CD14-positive monocyte (primary cell): ENCODE data around the gene SLC22A12. TPM values are rescaled to one million over a fixed set of nuclear protein-coding genes. Genes with fewer than 3 reads are reported as not detected.

Experiments
- DNase-seq, 3 donors: peaks; one replicate each; pipeline ENCODE4 v3.0.0-alpha.2; 2011 to 2022
- H2AFZ ChIP-seq: 2 replicates; pipeline ENCODE4 v1.6.0; 2012; ENCODE audit warnings: mild to moderate bottlenecking, low read depth, low read length, inconsistent platforms; ENCODE audit not compliant: insufficient read depth, poor library complexity, severe bottlenecking
- H3K27ac ChIP-seq, 2 donors: 1 replicate in 1 of 2; 2 replicates in 1 of 2; pipeline ENCODE4 v1.5.1; 2012 to 2013; ENCODE audit warnings: low read length in 2 of 2, control low read depth in 1 of 2, inconsistent platforms in 1 of 2, low read depth in 1 of 2, mild to moderate bottlenecking in 1 of 2
- H3K27me3 ChIP-seq, 2 donors: one replicate each; pipeline versions ENCODE4 v1.6.0 to v1.6.1; 2011 to 2013; ENCODE audit warnings: low read length in 2 of 2; ENCODE audit not compliant: control insufficient read depth in 2 of 2, insufficient read depth in 2 of 2
- H3K36me3 ChIP-seq, 2 donors: replicated peaks in 1 of 2; 1 replicate in 1 of 2; 2 replicates in 1 of 2; pipeline versions ENCODE4 v1.5.1 to v1.6.1; 2012 to 2013; ENCODE audit warnings: low read length in 2 of 2, control low read depth in 1 of 2, inconsistent platforms in 1 of 2, mild to moderate bottlenecking in 1 of 2; ENCODE audit not compliant: insufficient read depth in 2 of 2, control insufficient read depth in 1 of 2
- H3K4me1 ChIP-seq, 2 donors: 1 replicate in 1 of 2; 2 replicates in 1 of 2; pipeline versions ENCODE4 v1.5.1 to v1.6.1; 2012 to 2013; ENCODE audit warnings: low read length in 2 of 2, control low read depth in 1 of 2, inconsistent platforms in 1 of 2, mild to moderate bottlenecking in 1 of 2, moderate library complexity in 1 of 2; ENCODE audit not compliant: insufficient read depth in 2 of 2, control insufficient read depth in 1 of 2
- H3K4me2 ChIP-seq: replicated peaks from 2 replicates; pipeline ENCODE3; 2012; ENCODE audit warnings: low read length, moderate library complexity, mild to moderate bottlenecking; ENCODE audit not compliant: poor library complexity, severe bottlenecking; ENCODE audit errors: extremely low read depth
- H3K4me3 ChIP-seq, 3 experiments: fragments of 200-600 bp in 1 of 3; sonication (generic) in 1 of 3; replicated peaks in 1 of 3; 1 replicate in 2 of 3; 2 replicates in 1 of 3; pipeline ENCODE4 v1.5.1; 2011 to 2013; ENCODE audit warnings: low read length in 3 of 3, mild to moderate bottlenecking in 3 of 3, control low read depth in 2 of 3, low read depth in 2 of 3, inconsistent platforms in 1 of 3, moderate library complexity in 1 of 3
- H3K79me2 ChIP-seq: 2 replicates; pipeline ENCODE4 v1.6.0; 2012; ENCODE audit warnings: mild to moderate bottlenecking, control low read depth, inconsistent platforms, low read length, moderate library complexity; ENCODE audit not compliant: insufficient read depth
- H3K9ac ChIP-seq: 2 replicates; pipeline ENCODE4 v1.6.0; 2017; ENCODE audit warnings: low read length, mild to moderate bottlenecking; ENCODE audit not compliant: insufficient read depth, poor library complexity, severe bottlenecking
- H3K9me3 ChIP-seq, 2 donors: replicated peaks in 1 of 2; 1 replicate in 1 of 2; 2 replicates in 1 of 2; pipeline versions ENCODE4 v1.5.1 to v1.6.1; 2012 to 2013; ENCODE audit warnings: low read length in 2 of 2, control low read depth in 1 of 2; ENCODE audit not compliant: control insufficient read depth in 1 of 2, insufficient read depth in 1 of 2
- H4K20me1 ChIP-seq: 2 replicates; pipeline ENCODE4 v1.6.0; 2012; ENCODE audit warnings: mild to moderate bottlenecking, low read length, control low read depth, moderate library complexity; ENCODE audit not compliant: insufficient read depth
- H3K27ac Mint-ChIP-seq, 7 donors: one replicate each; pipeline ENCODE4 v1.8.0; 2020; ENCODE audit warnings: mild to moderate bottlenecking in 7 of 7, mixed read lengths in 7 of 7, moderate library complexity in 6 of 7, inconsistent platforms in 2 of 7
- H3K27me3 Mint-ChIP-seq, 3 donors: one replicate each; pipeline ENCODE4 v1.8.0; 2021 to 2022; ENCODE audit warnings: low read depth in 3 of 3, mild to moderate bottlenecking in 3 of 3, mixed read lengths in 3 of 3, moderate library complexity in 3 of 3, inconsistent platforms in 1 of 3
- H3K36me3 Mint-ChIP-seq, 2 donors: one replicate each; pipeline ENCODE4 v1.8.0; 2020; ENCODE audit warnings: mixed read lengths in 2 of 2, inconsistent platforms in 1 of 2, mild to moderate bottlenecking in 1 of 2
- H3K4me1 Mint-ChIP-seq: one replicate; pipeline ENCODE4 v1.8.0; 2020; ENCODE audit warnings: mild to moderate bottlenecking, mixed read lengths
- H3K4me3 Mint-ChIP-seq, 2 donors: one replicate each; pipeline ENCODE4 v1.8.0; 2020; ENCODE audit warnings: mild to moderate bottlenecking in 2 of 2, mixed read lengths in 2 of 2, moderate library complexity in 1 of 2
- H3K9me3 Mint-ChIP-seq, 7 donors: one replicate each; pipeline ENCODE4 v1.8.0; 2020 to 2022; ENCODE audit warnings: mixed read lengths in 7 of 7, mild to moderate bottlenecking in 6 of 7, moderate library complexity in 6 of 7, inconsistent platforms in 2 of 7
- WGBS: methylation state at CpG from one replicate; pipeline ENCODE4 v1.1.5; 2013; ENCODE audit warnings: missing lambda C conversion rate; ENCODE audit not compliant: insufficient coverage; 5-methylcytosine and 5-hydroxymethylcytosine counted together
- intact Hi-C, 2 donors: fragments of 100-400 bp; cut with micrococcal nuclease; formaldehyde crosslinking; loops; one replicate each; pipeline versions ENCODE4 v1.15.0 to v1.15.1; 2023
- polyA plus RNA-seq, 3 donors: library from polyadenylated mRNA; depleted of rRNA in 1 of 3; unstranded in 2 of 3; stranded (reverse) in 1 of 3; fragments of 300-500 nt in 2 of 3; fragments of >200 nt in 1 of 3; fragmentation: Illumina TruSeq in 2 of 3; gene quantifications; 1 replicate in 2 of 3; 2 replicates in 1 of 3; pipeline ENCODE4 v1.2.3, GENCODE V29; 2012 to 2021
- TF ChIP-seq, protein P1 (sequence below): fragments of 200-600 bp; IDR thresholded peaks from one replicate; pipeline ENCODE4 v1.8.0; 2022; ENCODE audit warnings: antibody characterized with exemption, mild to moderate bottlenecking

SLC22A12 gene
- polyA plus RNA-seq, 3 donors: not detected

DNA sequence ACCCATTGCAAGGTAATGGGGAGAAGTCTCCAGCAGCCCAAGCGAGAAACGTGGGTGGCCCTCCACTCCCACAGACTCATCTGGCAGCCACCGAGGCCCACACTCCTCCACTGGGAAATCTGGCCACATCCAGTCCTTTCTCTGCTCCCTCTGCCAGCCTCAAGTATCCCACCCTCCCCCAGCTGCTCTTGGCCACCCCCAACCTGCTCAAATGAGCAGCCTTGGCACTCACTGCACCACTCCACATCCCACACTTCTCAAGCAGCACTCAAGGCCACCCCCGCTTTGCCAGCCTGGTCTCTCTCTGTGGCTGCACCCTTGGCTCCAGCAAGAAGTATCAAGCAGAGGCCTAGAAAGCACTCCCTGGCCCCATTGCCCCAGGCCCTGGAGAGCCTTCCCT, 28.2 kb downstream of the SLC22A12 start:
- Histone ChIP-seq H3K4me1 (peaks cover 23 to 31% of the 10 kb centered on the region in 2 donors), H3K4me2 (no peak overlapping the region), H3K4me3 (no peak overlapping the region), H3K9ac (no peak overlapping the region), H3K36me3 (no peaks in the 10 kb centered on the region), H3K27ac (no peak overlapping the region), H3K27me3 (no peaks in the 10 kb centered on the region), H3K79me2 (no peaks in the 10 kb centered on the region), H4K20me1 (no peaks in the 10 kb centered on the region), H2AFZ (no peak overlapping the region), H3K9me3 (no peaks in the 10 kb centered on the region)
- 100% methylated on average over 2 of the region's 4 CpGs for WGBS
- Mint-ChIP-seq H3K36me3 (no peaks in the 10 kb centered on the region), H3K27me3 (peaks cover 0 to 3% (median 3%) of the 10 kb centered on the region in 3 donors), H3K9me3 (no peaks in the 10 kb centered on the region), H3K4me1 (peaks cover 34% of the 10 kb centered on the region), H3K27ac (no peak overlapping the region), H3K4me3 (no peak overlapping the region)
- TF ChIP-seq, protein P1, sequence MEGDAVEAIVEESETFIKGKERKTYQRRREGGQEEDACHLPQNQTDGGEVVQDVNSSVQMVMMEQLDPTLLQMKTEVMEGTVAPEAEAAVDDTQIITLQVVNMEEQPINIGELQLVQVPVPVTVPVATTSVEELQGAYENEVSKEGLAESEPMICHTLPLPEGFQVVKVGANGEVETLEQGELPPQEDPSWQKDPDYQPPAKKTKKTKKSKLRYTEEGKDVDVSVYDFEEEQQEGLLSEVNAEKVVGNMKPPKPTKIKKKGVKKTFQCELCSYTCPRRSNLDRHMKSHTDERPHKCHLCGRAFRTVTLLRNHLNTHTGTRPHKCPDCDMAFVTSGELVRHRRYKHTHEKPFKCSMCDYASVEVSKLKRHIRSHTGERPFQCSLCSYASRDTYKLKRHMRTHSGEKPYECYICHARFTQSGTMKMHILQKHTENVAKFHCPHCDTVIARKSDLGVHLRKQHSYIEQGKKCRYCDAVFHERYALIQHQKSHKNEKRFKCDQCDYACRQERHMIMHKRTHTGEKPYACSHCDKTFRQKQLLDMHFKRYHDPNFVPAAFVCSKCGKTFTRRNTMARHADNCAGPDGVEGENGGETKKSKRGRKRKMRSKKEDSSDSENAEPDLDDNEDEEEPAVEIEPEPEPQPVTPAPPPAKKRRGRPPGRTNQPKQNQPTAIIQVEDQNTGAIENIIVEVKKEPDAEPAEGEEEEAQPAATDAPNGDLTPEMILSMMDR: no peak
- no peak for DNase-seq
- intact Hi-C loops: no loop called here

DNA sequence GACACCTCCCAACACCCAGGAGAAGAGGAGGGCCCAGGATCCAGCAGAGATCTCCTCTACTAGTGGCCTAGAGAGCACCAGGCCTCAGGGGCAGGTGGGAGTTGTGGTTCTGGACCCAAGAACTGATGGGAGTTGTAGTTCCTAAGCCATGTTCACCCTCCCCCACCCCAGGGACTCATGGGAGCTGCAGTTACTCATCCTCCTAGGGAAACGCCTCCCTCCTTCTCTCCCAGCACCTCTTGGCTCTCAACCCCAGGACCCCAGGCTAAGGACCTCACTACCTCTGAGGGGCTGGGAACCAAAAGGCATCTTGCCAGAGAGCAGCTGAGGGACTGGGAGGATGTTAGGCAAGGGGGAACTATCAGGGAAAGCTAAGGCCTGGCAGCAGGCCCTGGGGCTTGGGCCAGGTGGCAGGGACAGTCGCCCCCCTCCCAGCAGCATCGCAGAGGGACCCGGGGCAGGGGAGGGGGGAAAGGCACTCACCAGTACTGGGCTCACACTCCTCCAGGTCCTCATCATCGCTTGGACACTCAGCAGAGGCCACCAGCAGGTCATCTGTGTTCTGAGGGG, 28.9 kb downstream of the SLC22A12 start:
- Mint-ChIP-seq H3K27me3 (peaks cover 0 to 3% (median 2%) of the 10 kb centered on the region in 3 donors), H3K4me3 (no peak overlapping the region), H3K27ac (peak overlapping the region in 2 of 7 donors; percentile 27 to 62), H3K36me3 (no peaks in the 10 kb centered on the region), H3K9me3 (no peaks in the 10 kb centered on the region), H3K4me1 (peaks cover 38% of the 10 kb centered on the region)
- Histone ChIP-seq H3K4me3 (no peak overlapping the region), H2AFZ (no peak overlapping the region), H3K9ac (no peak overlapping the region), H4K20me1 (no peaks in the 10 kb centered on the region), H3K27ac (no peak overlapping the region), H3K4me2 (no peak overlapping the region), H3K36me3 (no peaks in the 10 kb centered on the region), H3K9me3 (no peaks in the 10 kb centered on the region), H3K79me2 (no peaks in the 10 kb centered on the region), H3K4me1 (peaks cover 30 to 38% of the 10 kb centered on the region in 2 donors), H3K27me3 (no peaks in the 10 kb centered on the region)
- TF ChIP-seq, protein P1: no peak
- WGBS: 75% methylated on average over 2 of the region's 5 CpGs
- no peak for DNase-seq
- intact Hi-C loops: no loop called here
